Nephron progenitor cell (in vitro differentiated cells): ENCODE results near the gene SNCA.

ENCODE experiments used
- DNase-seq: peaks from one replicate; pipeline ENCODE4 v3.0.0; 2021
- H3K27ac Mint-ChIP-seq: 2 replicates; pipeline ENCODE4 v1.8.0; 2021; ENCODE audit warnings: mild to moderate bottlenecking, moderate library complexity, mixed read lengths
- H3K27me3 Mint-ChIP-seq: 2 replicates; pipeline ENCODE4 v1.8.0; 2021; ENCODE audit warnings: mild to moderate bottlenecking, low read depth, mixed read lengths; ENCODE audit not compliant: poor library complexity
- H3K36me3 Mint-ChIP-seq: 2 replicates; pipeline ENCODE4 v1.8.0; 2021; ENCODE audit warnings: low read depth, mixed read lengths
- H3K4me1 Mint-ChIP-seq: 2 replicates; pipeline ENCODE4 v1.8.0; 2021; ENCODE audit warnings: mixed read lengths
- H3K4me3 Mint-ChIP-seq: 2 replicates; pipeline ENCODE4 v1.8.0; 2021; ENCODE audit warnings: mild to moderate bottlenecking, moderate library complexity, mixed read lengths
- H3K9me3 Mint-ChIP-seq: 2 replicates; pipeline ENCODE4 v1.8.0; 2021; ENCODE audit warnings: mild to moderate bottlenecking, moderate library complexity, mixed read lengths
- CTCF ChIP-seq: fragments of 200-600 bp; sonication (generic); IDR thresholded peaks from 2 replicates; pipeline ENCODE4 v1.5.0; 2021; ENCODE audit warnings: antibody characterized with exemption

The SNCA gene

GRCh38 chr4:89703829-89704590 is 133.0 kb downstream of the SNCA start:
- Mint-ChIP-seq H3K27me3 (no peaks in the 10 kb centered on the region), H3K4me3 (no peak overlapping the region), H3K9me3 (peaks cover 4% of the 10 kb centered on the region), H3K4me1 (peaks cover 27% of the 10 kb centered on the region), H3K27ac (no peak overlapping the region), H3K36me3 (no peaks in the 10 kb centered on the region)
- DNase-seq, result no peak
- TF ChIP-seq CTCF, result no peak

GRCh38 chr4:89700766-89701423 is 136.1 kb downstream of the SNCA start:
- no peak overlapping the region for H3K4me3 Mint-ChIP-seq
- no peaks in the 10 kb centered on the region for H3K36me3 Mint-ChIP-seq
- peaks cover 10% of the 10 kb centered on the region for H3K4me1 Mint-ChIP-seq
- H3K27me3 Mint-ChIP-seq, result no peaks in the 10 kb centered on the region
- peaks cover 4% of the 10 kb centered on the region for H3K9me3 Mint-ChIP-seq
- H3K27ac Mint-ChIP-seq, result no peak overlapping the region
- no peak for DNase-seq
- peak; percentile 12 for TF ChIP-seq CTCF

GRCh38 chr4:89685690-89686089 is 151.3 kb downstream of the SNCA start:
- no peaks in the 10 kb centered on the region for H3K27me3 Mint-ChIP-seq
- no peak overlapping the region for H3K27ac Mint-ChIP-seq
- peaks cover 8% of the 10 kb centered on the region for H3K4me1 Mint-ChIP-seq
- DNase-seq, result no peak
- H3K9me3 Mint-ChIP-seq, result peaks cover 7% of the 10 kb centered on the region
- H3K36me3 Mint-ChIP-seq, result peaks cover 9% of the 10 kb centered on the region
- no peak overlapping the region for H3K4me3 Mint-ChIP-seq
- no peak for TF ChIP-seq CTCF

GRCh38 chr4:89685277-89685676 is 151.7 kb downstream of the SNCA start:
- no peak for DNase-seq
- no peak overlapping the region for H3K27ac Mint-ChIP-seq
- no peak overlapping the region for H3K4me3 Mint-ChIP-seq
- no peak for TF ChIP-seq CTCF
- H3K4me1 Mint-ChIP-seq, result peaks cover 8% of the 10 kb centered on the region
- peaks cover 9% of the 10 kb centered on the region for H3K36me3 Mint-ChIP-seq
- peaks cover 8% of the 10 kb centered on the region for H3K9me3 Mint-ChIP-seq
- no peaks in the 10 kb centered on the region for H3K27me3 Mint-ChIP-seq

GRCh38 chr4:89684536-89684935 is 152.4 kb downstream of the SNCA start:
- H3K4me3 Mint-ChIP-seq, result no peak overlapping the region
- no peak overlapping the region for H3K27ac Mint-ChIP-seq
- peaks cover 8% of the 10 kb centered on the region for H3K4me1 Mint-ChIP-seq
- H3K9me3 Mint-ChIP-seq, result peaks cover 9% of the 10 kb centered on the region
- no peak for DNase-seq
- no peak for TF ChIP-seq CTCF
- H3K36me3 Mint-ChIP-seq, result peaks cover 6% of the 10 kb centered on the region
- H3K27me3 Mint-ChIP-seq, result no peaks in the 10 kb centered on the region
